ENCODE measurements around the gene CLEC11A.

Gene CLEC11A

DNA sequence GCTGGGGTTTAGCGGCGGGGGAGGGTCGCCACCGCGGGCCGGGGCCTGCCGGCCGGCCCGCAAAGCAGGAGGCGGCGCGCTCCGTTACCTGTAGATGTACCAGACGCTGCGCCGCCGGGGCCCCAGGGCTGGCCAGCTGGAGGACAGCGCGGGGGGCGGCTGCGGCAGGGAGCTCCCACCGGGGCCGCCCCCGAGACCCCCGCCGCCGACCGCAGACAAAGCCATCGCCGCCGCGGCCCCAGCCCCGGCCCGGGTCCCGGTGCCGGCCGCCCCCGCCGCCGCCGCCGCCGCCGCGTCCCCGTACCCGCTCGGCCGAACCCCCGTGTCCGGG lies 28.4 kb upstream of the CLEC11A start:
- Histone ChIP-seq H3K4me3 (ENCODE audit: low read depth, low read length) (peak overlapping the region; percentile 42), H3K9me3 (ENCODE audit: control insufficient read depth, insufficient read depth, low read length) (no peaks in the 10 kb centered on the region), H3K9ac (ENCODE audit: low read depth, low read length) (no peak overlapping the region), H3K36me3 (ENCODE audit: control insufficient read depth, insufficient read depth, low read length) (no peaks in the 10 kb centered on the region), H3K27me3 (ENCODE audit: control insufficient read depth, insufficient read depth, low read length) (peaks cover 88% of the 10 kb centered on the region), H3K27ac (ENCODE audit: low read depth, low read length) (no peak overlapping the region), H3K4me1 (ENCODE audit: control insufficient read depth, insufficient read depth, low read length) (peaks cover 9% of the 10 kb centered on the region; the same call in 1 of the 2 replicates)

DNA sequence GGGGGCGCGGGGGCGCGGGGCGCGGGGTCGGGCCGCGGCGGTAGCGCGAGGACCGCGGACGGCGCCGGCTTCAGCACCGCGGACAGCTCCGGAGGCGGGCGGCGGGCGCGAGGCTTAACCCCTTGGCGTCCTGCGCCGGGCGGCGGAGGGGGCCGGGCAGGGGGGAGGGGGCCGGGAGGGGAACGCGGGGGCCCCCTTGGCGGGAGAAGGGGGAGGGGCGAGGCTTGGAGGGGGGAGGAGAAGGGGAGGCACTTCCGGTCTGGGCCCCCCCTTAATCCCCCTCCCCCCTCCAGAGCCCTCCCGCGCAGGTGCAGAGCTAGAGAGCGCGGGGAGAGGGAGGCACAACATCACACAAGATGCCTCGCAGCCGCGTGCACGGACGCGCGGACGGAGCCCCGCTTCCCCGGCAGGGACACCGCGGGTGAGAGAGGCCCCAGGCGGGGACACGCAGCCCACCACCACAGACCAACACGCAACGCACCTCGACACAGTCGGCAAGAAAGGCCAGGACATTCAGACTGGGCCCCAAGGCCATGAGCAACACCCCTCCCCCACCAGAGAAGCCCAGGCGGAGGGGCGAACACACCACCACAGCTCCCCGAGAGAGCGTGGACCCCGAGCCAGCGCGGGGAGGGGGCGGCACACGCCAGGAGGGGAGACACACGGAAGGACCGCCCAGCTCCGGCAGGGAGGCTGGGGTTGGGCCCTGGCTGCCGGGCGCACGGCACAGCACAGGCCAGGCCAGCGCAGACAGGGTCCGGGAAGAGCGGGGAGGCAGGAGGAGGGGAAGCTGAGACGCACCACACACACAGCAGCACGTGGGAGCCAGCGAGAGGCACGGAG lies 27.7 kb upstream of the CLEC11A start:
- Histone ChIP-seq H3K27me3 (ENCODE audit: control insufficient read depth, insufficient read depth, low read length) (peaks cover 88% of the 10 kb centered on the region), H3K27ac (ENCODE audit: low read depth, low read length) (no peak overlapping the region), H3K9ac (ENCODE audit: low read depth, low read length) (no peak overlapping the region), H3K4me3 (ENCODE audit: low read depth, low read length) (peak overlapping the region; percentile 62), H3K36me3 (ENCODE audit: control insufficient read depth, insufficient read depth, low read length) (no peaks in the 10 kb centered on the region), H3K9me3 (ENCODE audit: control insufficient read depth, insufficient read depth, low read length) (no peaks in the 10 kb centered on the region), H3K4me1 (ENCODE audit: control insufficient read depth, insufficient read depth, low read length) (peaks cover 9% of the 10 kb centered on the region; the same call in 1 of the 2 replicates)

DNA sequence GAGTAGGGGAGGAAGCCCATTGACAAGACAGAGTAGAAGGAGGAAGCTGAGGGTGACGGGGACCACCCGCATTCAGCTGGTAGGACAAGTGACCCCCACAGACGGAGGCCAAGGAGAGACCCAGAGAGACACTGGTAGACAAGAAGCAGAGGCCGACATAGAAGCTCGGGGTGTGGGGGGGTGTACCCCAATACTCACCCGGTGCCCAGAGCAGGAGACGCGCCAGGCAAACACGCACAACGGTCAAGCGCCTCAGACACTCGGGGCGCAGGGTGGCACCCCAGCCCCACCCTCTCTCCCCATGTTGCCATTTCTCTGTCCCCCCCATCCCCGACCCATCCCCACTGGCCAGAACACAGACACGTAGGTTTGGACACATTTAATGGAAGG lies 27.1 kb upstream of the CLEC11A start:
- Histone ChIP-seq H3K36me3 (ENCODE audit: control insufficient read depth, insufficient read depth, low read length) (no peaks in the 10 kb centered on the region), H3K4me3 (ENCODE audit: low read depth, low read length) (peak overlapping the region; percentile 62; the same call in 1 of the 2 replicates), H3K4me1 (ENCODE audit: control insufficient read depth, insufficient read depth, low read length) (peaks cover 9% of the 10 kb centered on the region; the same call in 1 of the 2 replicates), H3K27ac (ENCODE audit: low read depth, low read length) (no peak overlapping the region), H3K27me3 (ENCODE audit: control insufficient read depth, insufficient read depth, low read length) (peaks cover 87% of the 10 kb centered on the region), H3K9me3 (ENCODE audit: control insufficient read depth, insufficient read depth, low read length) (no peaks in the 10 kb centered on the region; the same call in 1 of the 2 replicates), H3K9ac (ENCODE audit: low read depth, low read length) (no peak overlapping the region)

DNA sequence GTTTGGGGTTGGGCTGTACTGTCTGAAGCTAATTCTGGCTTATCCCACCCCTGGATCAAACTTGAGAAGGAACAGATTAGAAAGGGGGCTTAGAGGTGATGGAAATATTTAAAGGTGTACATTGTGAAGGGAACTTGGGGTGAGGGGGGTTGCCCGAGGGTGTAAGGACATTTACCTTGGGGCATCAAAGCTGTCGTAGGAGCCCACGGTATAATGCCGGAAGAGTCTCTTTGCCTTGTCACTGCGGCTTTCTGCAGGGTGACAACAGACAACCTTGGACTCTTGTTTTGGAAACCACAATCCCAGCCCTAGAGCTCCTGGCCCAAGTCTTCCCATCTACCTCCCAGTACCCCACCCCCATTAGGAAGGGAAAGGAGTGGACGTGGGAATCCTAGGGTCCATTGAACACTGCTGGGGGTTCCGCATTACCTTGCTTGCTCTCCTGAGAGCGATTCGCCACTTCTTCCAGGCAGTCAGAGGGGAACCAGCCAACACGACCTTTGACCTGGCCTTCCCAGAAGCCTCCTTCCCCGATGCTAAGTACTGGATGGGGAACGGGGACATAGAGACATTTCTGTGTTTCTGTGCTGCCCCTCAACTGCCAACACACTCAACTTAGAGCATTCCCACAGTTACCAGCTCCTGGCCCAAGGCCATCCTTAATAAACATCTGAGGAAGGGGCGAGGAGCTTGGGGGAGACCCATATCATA lies 25.6 kb upstream of the CLEC11A start:
- H3K4me1 ChIP-seq (ENCODE audit: control insufficient read depth, insufficient read depth, low read length) = peaks cover 9% of the 10 kb centered on the region; the same call in 1 of the 2 replicates
- H3K36me3 ChIP-seq (ENCODE audit: control insufficient read depth, insufficient read depth, low read length) = no peaks in the 10 kb centered on the region
- H3K9me3 ChIP-seq (ENCODE audit: control insufficient read depth, insufficient read depth, low read length) = no peaks in the 10 kb centered on the region; the same call in 1 of the 2 replicates
- no peak overlapping the region for H3K9ac ChIP-seq (ENCODE audit: low read depth, low read length)
- no peak overlapping the region for H3K27ac ChIP-seq (ENCODE audit: low read depth, low read length)
- H3K4me3 ChIP-seq (ENCODE audit: low read depth, low read length) = no peak overlapping the region
- H3K27me3 ChIP-seq (ENCODE audit: control insufficient read depth, insufficient read depth, low read length) = peaks cover 76% of the 10 kb centered on the region

DNA sequence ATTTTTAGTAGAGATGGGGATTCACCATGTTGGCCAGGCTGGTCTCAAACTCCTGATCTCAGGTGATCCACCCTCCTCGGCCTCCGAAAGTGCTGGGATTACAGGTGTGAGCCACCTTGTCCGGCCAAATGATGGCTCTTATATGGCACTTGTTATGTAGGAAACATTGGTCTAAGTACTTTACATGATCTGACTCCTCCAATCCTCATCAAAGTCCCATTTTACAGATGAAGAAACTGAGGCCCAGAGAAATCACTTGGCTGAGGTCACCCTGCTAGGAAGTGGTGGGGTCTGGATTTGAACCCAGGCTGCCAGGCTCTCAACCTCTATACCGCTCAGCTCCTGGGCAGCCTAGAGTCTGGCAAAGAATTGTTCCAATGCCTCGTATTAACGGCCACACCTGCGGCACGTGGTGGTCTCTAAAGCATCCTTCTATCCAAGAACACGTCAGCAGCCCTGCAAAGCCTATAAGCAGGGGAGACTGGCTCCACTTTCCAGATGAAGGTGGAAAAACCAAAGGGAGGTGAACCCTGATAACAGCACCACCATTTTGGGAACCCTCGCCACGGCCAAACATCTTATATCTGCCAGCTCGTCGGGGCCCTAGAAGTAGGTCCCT lies 21.7 kb upstream of the CLEC11A start:
- Histone ChIP-seq H3K4me1 (ENCODE audit: control insufficient read depth, insufficient read depth, low read length) (no peaks in the 10 kb centered on the region), H3K4me3 (ENCODE audit: low read depth, low read length) (no peak overlapping the region), H3K36me3 (ENCODE audit: control insufficient read depth, insufficient read depth, low read length) (no peaks in the 10 kb centered on the region), H3K27ac (ENCODE audit: low read depth, low read length) (no peak overlapping the region), H3K27me3 (ENCODE audit: control insufficient read depth, insufficient read depth, low read length) (peaks cover 45% of the 10 kb centered on the region), H3K9ac (ENCODE audit: low read depth, low read length) (no peak overlapping the region), H3K9me3 (ENCODE audit: control insufficient read depth, insufficient read depth, low read length) (no peaks in the 10 kb centered on the region; the same call in 1 of the 2 replicates)

DNA sequence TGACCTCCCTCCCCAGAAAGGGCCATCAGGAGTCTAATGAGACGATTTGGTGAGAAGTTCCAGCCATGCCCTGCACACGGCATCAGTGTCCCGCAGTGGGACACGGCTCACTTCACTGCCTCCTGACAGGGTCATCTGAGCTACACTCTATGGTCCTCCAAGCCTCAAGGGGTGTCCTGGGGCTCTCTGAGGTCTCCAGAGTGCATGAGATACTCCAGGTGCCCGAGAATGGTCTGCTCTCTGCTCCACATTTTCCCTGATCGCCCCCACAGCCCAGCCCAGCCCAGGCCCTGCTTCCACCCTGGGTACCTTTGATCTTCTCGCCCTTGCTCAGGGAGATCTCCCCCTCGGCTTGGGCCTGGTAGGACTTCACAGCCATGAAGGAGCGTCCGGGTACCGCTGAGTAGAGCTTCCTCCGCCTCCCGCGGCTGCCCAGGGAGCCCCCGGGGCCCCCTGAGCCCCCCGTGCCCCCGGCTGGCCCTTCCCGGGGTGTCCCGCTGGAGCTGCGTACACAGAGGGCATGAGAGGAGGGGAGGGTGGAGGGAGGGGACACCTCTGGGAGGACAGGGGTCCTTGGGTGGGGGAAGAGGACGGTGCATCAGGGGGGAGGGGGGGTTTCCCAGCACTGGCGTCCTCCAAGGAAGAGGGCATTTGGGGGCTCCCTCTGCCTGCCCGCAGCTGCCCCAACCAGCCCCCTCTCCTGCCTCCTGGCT lies 20.9 kb upstream of the CLEC11A start:
- Histone ChIP-seq H3K27me3 (ENCODE audit: control insufficient read depth, insufficient read depth, low read length) (peaks cover 38% of the 10 kb centered on the region), H3K9me3 (ENCODE audit: control insufficient read depth, insufficient read depth, low read length) (no peaks in the 10 kb centered on the region; the same call in 1 of the 2 replicates), H3K9ac (ENCODE audit: low read depth, low read length) (no peak overlapping the region), H3K27ac (ENCODE audit: low read depth, low read length) (no peak overlapping the region), H3K36me3 (ENCODE audit: control insufficient read depth, insufficient read depth, low read length) (no peaks in the 10 kb centered on the region), H3K4me3 (ENCODE audit: low read depth, low read length) (no peak overlapping the region), H3K4me1 (ENCODE audit: control insufficient read depth, insufficient read depth, low read length) (no peaks in the 10 kb centered on the region)

DNA sequence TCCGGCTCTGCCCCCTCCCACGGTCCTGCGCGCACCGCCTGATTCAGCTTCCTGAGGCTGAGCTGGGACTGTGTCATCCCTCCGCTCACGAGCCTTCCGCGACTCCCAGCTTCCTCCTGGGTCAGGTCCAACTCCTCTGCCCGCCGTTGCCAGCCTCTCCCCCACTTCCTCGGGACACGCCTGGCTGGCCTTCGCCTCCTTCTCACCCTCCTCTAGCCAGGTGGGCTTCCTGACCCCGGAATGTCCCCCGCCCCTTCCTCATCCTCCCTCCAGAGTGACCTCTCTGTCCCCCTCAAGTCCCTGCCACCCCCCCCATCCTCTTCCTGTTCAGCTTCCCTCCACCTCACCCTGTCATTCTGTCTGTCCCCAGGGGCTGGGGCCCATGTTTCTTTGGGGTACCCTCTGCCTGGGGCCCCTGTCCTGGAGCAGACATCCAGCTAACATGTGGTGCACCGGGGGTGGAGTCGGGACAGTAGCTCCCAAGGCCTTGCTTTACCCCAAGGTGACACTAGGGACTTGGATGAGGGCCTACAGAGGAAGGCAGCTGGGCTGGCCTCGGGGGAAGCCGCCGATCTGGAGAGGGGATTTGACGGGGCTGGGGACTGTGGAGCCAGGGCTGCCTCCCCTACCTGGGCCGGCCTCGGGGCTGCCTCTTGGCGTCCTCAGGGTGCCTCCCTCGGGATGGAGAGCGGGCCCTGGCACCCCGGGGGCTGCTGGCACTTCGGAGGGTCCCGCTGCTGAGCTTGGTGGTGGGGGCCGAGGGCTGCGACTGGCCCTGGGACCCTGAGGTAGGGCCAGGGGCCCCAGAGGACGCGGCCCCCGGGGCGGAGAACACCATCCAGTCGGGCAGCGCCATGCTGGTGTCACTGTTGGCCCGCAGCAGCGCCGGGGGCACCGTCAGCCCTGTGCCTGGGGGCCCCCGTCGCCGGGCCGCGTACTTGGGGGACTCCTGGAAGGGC lies 20.0 kb upstream of the CLEC11A start:
- Histone ChIP-seq H3K9me3 (ENCODE audit: control insufficient read depth, insufficient read depth, low read length) (no peaks in the 10 kb centered on the region; the same call in 1 of the 2 replicates), H3K27ac (ENCODE audit: low read depth, low read length) (no peak overlapping the region), H3K27me3 (ENCODE audit: control insufficient read depth, insufficient read depth, low read length) (peaks cover 30% of the 10 kb centered on the region), H3K36me3 (ENCODE audit: control insufficient read depth, insufficient read depth, low read length) (no peaks in the 10 kb centered on the region), H3K4me1 (ENCODE audit: control insufficient read depth, insufficient read depth, low read length) (no peaks in the 10 kb centered on the region), H3K4me3 (ENCODE audit: low read depth, low read length) (no peak overlapping the region), H3K9ac (ENCODE audit: low read depth, low read length) (no peak overlapping the region)

DNA sequence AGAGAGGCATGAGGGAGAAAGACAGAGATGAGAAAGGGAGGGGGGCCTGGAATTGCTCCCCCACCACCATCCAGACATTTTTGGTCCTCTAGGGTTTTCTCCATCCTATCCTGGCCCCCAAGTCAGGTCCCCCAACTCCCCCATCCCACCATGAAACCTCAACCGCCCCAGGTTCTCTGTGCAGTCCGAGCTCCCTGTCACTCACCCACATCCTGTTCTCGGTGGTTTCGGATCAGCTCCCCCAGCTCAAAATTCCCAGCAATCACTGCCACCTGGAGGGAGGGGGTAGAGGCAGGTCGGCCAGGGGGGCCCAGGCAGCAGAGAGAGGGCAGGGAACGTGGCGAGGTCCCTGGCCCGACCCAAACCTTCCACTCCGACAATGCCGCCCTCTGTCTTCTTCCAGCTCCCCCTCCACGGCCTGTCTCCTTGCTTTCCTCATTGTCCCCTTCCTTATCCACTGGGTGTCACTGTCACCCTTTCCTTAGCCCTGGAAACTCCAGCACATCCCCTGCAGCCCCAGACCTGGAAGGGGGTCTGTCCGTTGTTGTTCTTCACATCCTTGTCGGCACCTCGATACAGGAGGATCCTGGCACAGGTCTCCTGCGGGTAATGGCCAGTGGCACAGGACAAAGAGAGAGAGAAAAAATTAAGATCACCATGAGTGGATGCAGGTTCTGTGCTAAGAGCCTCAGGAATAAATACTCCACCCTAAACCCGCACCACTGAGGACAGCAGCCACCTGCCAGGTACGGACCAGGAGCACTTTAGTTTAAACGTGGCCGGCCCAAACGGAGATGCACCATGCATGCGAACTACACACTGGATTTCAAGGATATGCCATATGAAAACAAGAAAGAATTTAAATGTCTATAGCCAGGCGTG lies 19.0 kb upstream of the CLEC11A start:
- H3K27me3 ChIP-seq (ENCODE audit: control insufficient read depth, insufficient read depth, low read length) = peaks cover 20% of the 10 kb centered on the region
- H3K4me3 ChIP-seq (ENCODE audit: low read depth, low read length) = no peak overlapping the region
- H3K9ac ChIP-seq (ENCODE audit: low read depth, low read length) = no peak overlapping the region
- H3K36me3 ChIP-seq (ENCODE audit: control insufficient read depth, insufficient read depth, low read length) = no peaks in the 10 kb centered on the region
- no peaks in the 10 kb centered on the region for H3K4me1 ChIP-seq (ENCODE audit: control insufficient read depth, insufficient read depth, low read length)
- H3K27ac ChIP-seq (ENCODE audit: low read depth, low read length) = no peak overlapping the region
- no peaks in the 10 kb centered on the region; the same call in 1 of the 2 replicates for H3K9me3 ChIP-seq (ENCODE audit: control insufficient read depth, insufficient read depth, low read length)

DNA sequence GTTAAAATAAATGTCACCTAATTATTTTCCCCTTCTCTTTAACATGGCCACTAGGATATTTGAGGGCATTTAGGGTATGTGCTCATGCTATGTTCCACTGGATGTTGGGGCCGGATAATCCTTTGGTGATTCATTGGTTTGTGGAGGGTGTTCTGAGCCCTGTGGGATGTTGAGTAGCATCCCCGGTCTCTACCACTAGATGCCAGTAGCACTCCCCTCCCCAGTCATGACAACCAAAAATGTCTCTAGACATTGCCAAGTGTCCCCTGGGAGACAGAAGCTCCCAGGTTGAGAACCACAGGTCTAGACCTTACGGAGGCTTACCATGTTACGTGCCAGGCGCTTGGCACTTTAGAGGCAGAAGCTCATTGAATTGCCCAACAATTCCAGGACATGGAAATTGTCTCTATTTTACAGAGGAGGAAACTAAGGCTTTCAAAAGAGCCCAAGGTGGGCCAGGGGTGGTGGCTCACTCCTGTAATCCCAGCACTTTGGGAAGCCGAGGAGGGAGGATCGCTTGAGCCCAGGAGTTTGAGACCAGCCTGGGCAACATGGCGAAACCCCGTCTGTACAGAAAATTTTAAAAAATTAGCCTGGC lies 17.6 kb upstream of the CLEC11A start:
- H3K9ac ChIP-seq (ENCODE audit: low read depth, low read length) = no peak overlapping the region
- no peak overlapping the region for H3K4me3 ChIP-seq (ENCODE audit: low read depth, low read length)
- H3K4me1 ChIP-seq (ENCODE audit: control insufficient read depth, insufficient read depth, low read length) = no peaks in the 10 kb centered on the region
- peaks cover 8% of the 10 kb centered on the region for H3K27me3 ChIP-seq (ENCODE audit: control insufficient read depth, insufficient read depth, low read length)
- no peak overlapping the region for H3K27ac ChIP-seq (ENCODE audit: low read depth, low read length)
- no peaks in the 10 kb centered on the region; the same call in 1 of the 2 replicates for H3K9me3 ChIP-seq (ENCODE audit: control insufficient read depth, insufficient read depth, low read length)
- no peaks in the 10 kb centered on the region for H3K36me3 ChIP-seq (ENCODE audit: control insufficient read depth, insufficient read depth, low read length)

Measured in HUES48 (cell line).